Tibial nerve (tissue), 4 donors: ENCODE measurements around the gene TAMALIN. TPM values are rescaled to one million over a fixed set of nuclear protein-coding genes. Genes with fewer than 3 reads are reported as not detected.

Source experiments
- DNase-seq, 2 donors: peaks; one replicate each; pipeline ENCODE4 v3.0.0-alpha.2; 2019; ENCODE audit warnings: low spot score in 2 of 2
- H3K27ac ChIP-seq, 4 donors: fragments of 200-600 bp; sonication (generic) in 3 of 4; one replicate each; pipeline ENCODE4 v1.5.1; 2017 to 2019; ENCODE audit warnings: mild to moderate bottlenecking in 1 of 4
- H3K27me3 ChIP-seq, 2 donors: fragments of 200-600 bp; sonication (generic) in 1 of 2; one replicate each; pipeline versions ENCODE4 v1.5.1 to v1.6.0; 2017 to 2019
- H3K36me3 ChIP-seq, 3 donors: fragments of 200-600 bp; sonication (generic); one replicate each; pipeline ENCODE4 v1.5.1; 2018 to 2019
- H3K4me1 ChIP-seq, 4 donors: fragments of 200-600 bp; sonication (generic) in 3 of 4; one replicate each; pipeline ENCODE4 v1.5.1; 2017 to 2019
- H3K4me3 ChIP-seq, 4 donors: fragments of 200-600 bp; sonication (generic) in 3 of 4; one replicate each; pipeline ENCODE4 v1.5.1; 2017 to 2019; ENCODE audit warnings: mild to moderate bottlenecking in 1 of 4, moderate library complexity in 1 of 4
- H3K9me3 ChIP-seq, 4 donors: fragments of 200-600 bp; sonication (generic) in 3 of 4; one replicate each; pipeline ENCODE4 v1.5.1; 2017 to 2019
- CTCF ChIP-seq, 5 experiments: fragments of 200-600 bp in 3 of 5; fragments of 450-650 bp in 2 of 5; sonication (generic) in 3 of 5; IDR thresholded peaks; one replicate each; pipeline ENCODE4 v1.5.1; 2016 to 2019; ENCODE audit warnings: antibody characterized with exemption in 5 of 5, mild to moderate bottlenecking in 3 of 5, moderate library complexity in 2 of 5
- EP300 ChIP-seq, 2 donors: sonication (generic); formaldehyde crosslinking; IDR thresholded peaks; one replicate each; pipeline ENCODE4 v1.6.1; 2017; ENCODE audit warnings: antibody characterized with exemption in 2 of 2, mild to moderate bottlenecking in 1 of 2
- POLR2A ChIP-seq, 2 donors: fragments of 450-650 bp; IDR thresholded peaks; one replicate each; pipeline ENCODE4 v1.6.1; 2017; ENCODE audit warnings: antibody characterized with exemption in 2 of 2, mild to moderate bottlenecking in 2 of 2, moderate library complexity in 2 of 2
- WGBS, 2 donors: methylation state at CpG; one replicate each; pipeline ENCODE4 v1.1.5; 2018; 5-methylcytosine and 5-hydroxymethylcytosine counted together
- total RNA-seq, 4 donors: library from RNA; depleted of rRNA; stranded (reverse); fragments of >200 nt; gene quantifications; one replicate each; pipeline ENCODE4 v1.1.0, GENCODE V29; 2016

The TAMALIN gene
- total RNA-seq, 4 donors from 2014 or later, result 30.6 to 54.0 (median 37.8) TPM

DNA sequence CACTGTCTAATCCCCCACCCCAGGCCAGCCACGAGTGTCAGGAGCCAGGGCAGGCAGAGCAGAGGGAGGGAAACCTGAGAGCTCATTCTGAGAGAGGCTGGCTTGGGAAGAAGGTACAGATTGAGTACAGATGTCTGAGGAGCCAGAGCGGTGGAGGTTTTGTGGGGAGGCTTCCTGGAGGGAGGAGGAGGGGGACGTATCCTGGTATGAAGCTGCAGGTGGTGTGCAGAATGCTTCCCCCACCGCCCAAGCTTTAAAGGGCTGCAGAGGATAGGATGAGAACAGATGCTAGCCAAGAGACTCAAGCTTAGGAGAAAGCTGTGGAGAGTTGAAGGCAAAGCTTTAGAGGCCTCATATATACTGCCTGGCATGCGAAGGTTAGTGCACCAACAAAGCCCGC lies 3.2 kb upstream of the TAMALIN start:
- Histone ChIP-seq H3K9me3 (no peaks in the 10 kb centered on the region), H3K27ac (no peak overlapping the region), H3K4me1 (peaks cover 0 to 38% (median 19%) of the 10 kb centered on the region in 4 donors), H3K36me3 (no peaks in the 10 kb centered on the region), H3K27me3 (no peaks in the 10 kb centered on the region), H3K4me3 (no peak overlapping the region)
- TF ChIP-seq CTCF (IDR thresholded peaks at IDR 0.05) (no peak), POLR2A (IDR thresholded peaks at IDR 0.05) (no peak), EP300 (IDR thresholded peaks at IDR 0.05) (no peak)
- no peak for DNase-seq
- WGBS, 2 donors, result 63 to 74% methylated on average over 6 of the region's 6 CpGs

- peaks cover 0 to 44% (median 25%) of the 10 kb centered on the region in 4 donors for H3K4me1 ChIP-seq
- no peaks in the 10 kb centered on the region for H3K9me3 ChIP-seq
- TF ChIP-seq EP300 (IDR thresholded peaks at IDR 0.05) (peak in 1 of 2 donors; percentile 43), POLR2A (IDR thresholded peaks at IDR 0.05) (no peak), CTCF (IDR thresholded peaks at IDR 0.05) (peak; percentile 59 to 90 (median 72))
- peak in 1 of 2 donors; percentile 54 for DNase-seq
- H3K27me3 ChIP-seq, result no peaks in the 10 kb centered on the region
- H3K4me3 ChIP-seq, result no peak overlapping the region
- 56 to 59% methylated on average over 5 of the region's 5 CpGs for WGBS, 2 donors
- H3K27ac ChIP-seq, result peak overlapping the region in 2 of 4 donors; percentile 49 to 95
- H3K36me3 ChIP-seq, result no peaks in the 10 kb centered on the region
Observed at GRCh38 chr12:52004042-52004648, 2.6 kb upstream of the TAMALIN start.

- H3K4me1 ChIP-seq, result peaks cover 0 to 56% (median 32%) of the 10 kb centered on the region in 4 donors
- no peak overlapping the region for H3K4me3 ChIP-seq
- no peaks in the 10 kb centered on the region for H3K27me3 ChIP-seq
- peak in 1 of 2 donors; percentile 37 for TF ChIP-seq EP300 (IDR thresholded peaks at IDR 0.05)
- no peak for TF ChIP-seq POLR2A (IDR thresholded peaks at IDR 0.05)
- H3K9me3 ChIP-seq, result no peaks in the 10 kb centered on the region
- WGBS, 2 donors, result 80 to 86% methylated on average over 9 to 10 of the region's 10 CpGs
- H3K27ac ChIP-seq, result peak overlapping the region in 3 of 4 donors; percentile 25 to 96 (median 95)
- no peaks in the 10 kb centered on the region for H3K36me3 ChIP-seq
- no peak for DNase-seq
Observed at GRCh38 chr12:52005218-52005902, 1.4 kb upstream of the TAMALIN start.

GRCh38 chr12:52005903-52006703 lies 643 bp upstream of the TAMALIN start:
- H3K36me3 ChIP-seq, result peaks cover 0 to 5% (median 0%) of the 10 kb centered on the region in 3 donors
- peak overlapping the region; percentile 88 to 96 (median 93) for H3K27ac ChIP-seq
- H3K9me3 ChIP-seq, result no peaks in the 10 kb centered on the region
- H3K4me1 ChIP-seq, result peaks cover 0 to 63% (median 39%) of the 10 kb centered on the region in 4 donors
- no peaks in the 10 kb centered on the region for H3K27me3 ChIP-seq
- DNase-seq, result peak in 1 of 2 donors; percentile 47
- H3K4me3 ChIP-seq, result peak overlapping the region; percentile 69 to 90 (median 76)
- no peak for TF ChIP-seq CTCF (IDR thresholded peaks at IDR 0.05)
- TF ChIP-seq EP300 (IDR thresholded peaks at IDR 0.05), result peak in 1 of 2 donors; percentile 67
- TF ChIP-seq POLR2A (IDR thresholded peaks at IDR 0.05), result peak in 1 of 2 donors; percentile 22
- WGBS, 2 donors, result 35 to 40% methylated on average over 27 to 28 of the region's 28 CpGs

DNA sequence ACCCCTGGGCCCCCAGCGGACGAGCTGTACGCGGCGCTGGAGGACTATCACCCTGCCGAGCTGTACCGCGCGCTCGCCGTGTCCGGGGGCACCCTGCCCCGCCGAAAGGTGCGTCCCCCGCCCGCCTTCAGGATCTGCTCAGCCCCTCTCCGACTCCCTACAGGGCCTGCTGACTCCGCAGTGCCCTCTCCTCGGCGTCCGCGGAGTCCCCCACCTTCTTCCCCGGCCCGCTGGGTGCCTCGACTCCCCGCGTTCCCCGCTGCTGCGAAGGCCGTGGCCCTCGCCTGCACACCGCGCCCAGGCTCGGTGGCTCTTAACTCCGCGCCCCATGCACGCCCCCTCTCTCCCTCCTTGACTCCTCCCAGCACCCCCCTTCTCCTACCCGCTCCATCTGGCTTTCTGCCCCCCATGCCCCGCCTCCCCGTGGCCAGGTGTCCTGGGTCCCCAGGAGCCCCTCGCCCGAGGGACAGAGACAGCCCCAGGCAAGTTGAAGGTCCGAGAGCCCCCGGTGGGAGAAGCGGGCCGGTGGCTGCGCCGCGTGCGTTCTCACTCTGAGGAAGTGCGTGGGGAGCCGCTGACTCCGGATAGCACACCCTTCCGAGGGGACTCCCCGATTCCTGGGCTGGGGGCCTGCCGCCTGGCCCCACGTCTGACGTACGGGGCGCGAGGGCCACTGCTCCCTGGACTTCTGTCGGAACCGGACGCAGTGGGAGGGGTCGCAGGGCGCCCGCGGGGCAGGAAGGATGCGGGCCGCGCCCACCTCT lies 594 bp downstream of the TAMALIN start:
- peaks cover 0 to 70% (median 44%) of the 10 kb centered on the region in 4 donors for H3K4me1 ChIP-seq
- WGBS, 2 donors, result 1 to 2% methylated on average over 39 to 54 of the region's 72 CpGs
- peak overlapping the region; percentile 69 to 90 (median 76) for H3K4me3 ChIP-seq
- peak in 1 of 2 donors; percentile 54 for DNase-seq
- no peaks in the 10 kb centered on the region for H3K27me3 ChIP-seq
- no peaks in the 10 kb centered on the region for H3K9me3 ChIP-seq
- H3K36me3 ChIP-seq, result peaks cover 0 to 16% (median 2%) of the 10 kb centered on the region in 3 donors
- H3K27ac ChIP-seq, result peak overlapping the region; percentile 88 to 96 (median 93)
- TF ChIP-seq POLR2A (IDR thresholded peaks at IDR 0.05) (peak in 1 of 2 donors; percentile 18), CTCF (IDR thresholded peaks at IDR 0.05) (no peak), EP300 (IDR thresholded peaks at IDR 0.05) (peak in 1 of 2 donors; percentile 50)
